ENCODE results near the gene CACNG1. TPM values are rescaled to one million over a fixed set of nuclear protein-coding genes. Genes with fewer than 3 reads are reported as not detected.

CACNG1 gene
- total RNA-seq, 4 donors from 2014 or later, result not detected

GRCh38 chr17:67047382-67047781 lies 3.0 kb downstream of the CACNG1 start:
- Histone ChIP-seq H3K36me3 (no peaks in the 10 kb centered on the region), H3K4me3 (no peak overlapping the region), H3K9me3 (peaks cover 0 to 13% of the 10 kb centered on the region in 2 donors), H3K27ac (no peak overlapping the region), H3K4me1 (no peaks in the 10 kb centered on the region), H3K27me3 (no peaks in the 10 kb centered on the region)
- no peak for DNase-seq
- intact Hi-C loops (cut with DNase I; ENCODE audit: low total_unique reads), result no loop called here
- TF ChIP-seq CTCF (IDR thresholded peaks at IDR 0.05), result no peak
- no peak for TF ChIP-seq POLR2A (IDR thresholded peaks at IDR 0.05)

- TF ChIP-seq POLR2A (IDR thresholded peaks at IDR 0.05), result no peak
- no peak for TF ChIP-seq CTCF (IDR thresholded peaks at IDR 0.05)
- no peak overlapping the region for H3K27ac ChIP-seq
- H3K4me3 ChIP-seq, result no peak overlapping the region
- no peaks in the 10 kb centered on the region for H3K4me1 ChIP-seq
- DNase-seq, result no peak
- H3K36me3 ChIP-seq, result no peaks in the 10 kb centered on the region
- H3K27me3 ChIP-seq, result no peaks in the 10 kb centered on the region
- intact Hi-C loops (cut with DNase I; ENCODE audit: low total_unique reads), result no loop called here
- H3K9me3 ChIP-seq, result peaks cover 0 to 13% of the 10 kb centered on the region in 2 donors
Measured at GRCh38 chr17:67049025-67049739, 4.8 kb downstream of the CACNG1 start.

- TF ChIP-seq POLR2A (IDR thresholded peaks at IDR 0.05) (no peak), CTCF (IDR thresholded peaks at IDR 0.05) (no peak)
- H3K36me3 ChIP-seq, result no peaks in the 10 kb centered on the region
- H3K4me1 ChIP-seq, result no peaks in the 10 kb centered on the region
- DNase-seq, result no peak
- H3K4me3 ChIP-seq, result no peak overlapping the region
- H3K27ac ChIP-seq, result no peak overlapping the region
- peaks cover 0 to 13% of the 10 kb centered on the region in 2 donors for H3K9me3 ChIP-seq
- intact Hi-C loops (cut with DNase I; ENCODE audit: low total_unique reads), result no loop called here
- no peaks in the 10 kb centered on the region for H3K27me3 ChIP-seq
Measured at GRCh38 chr17:67050066-67050465, 5.7 kb downstream of the CACNG1 start.

GRCh38 chr17:67050471-67051154 lies 6.3 kb downstream of the CACNG1 start:
- Histone ChIP-seq H3K4me3 (no peak overlapping the region), H3K27ac (no peak overlapping the region), H3K9me3 (peaks cover 0 to 13% of the 10 kb centered on the region in 2 donors), H3K36me3 (no peaks in the 10 kb centered on the region), H3K27me3 (no peaks in the 10 kb centered on the region), H3K4me1 (no peaks in the 10 kb centered on the region)
- TF ChIP-seq POLR2A (IDR thresholded peaks at IDR 0.05), result no peak
- no peak for TF ChIP-seq CTCF (IDR thresholded peaks at IDR 0.05)
- DNase-seq, result no peak
- intact Hi-C loops (cut with DNase I; ENCODE audit: low total_unique reads), result no loop called here

- Histone ChIP-seq H3K36me3 (no peaks in the 10 kb centered on the region), H3K27ac (no peak overlapping the region), H3K27me3 (no peaks in the 10 kb centered on the region), H3K4me1 (no peaks in the 10 kb centered on the region), H3K9me3 (peaks cover 0 to 13% of the 10 kb centered on the region in 2 donors), H3K4me3 (no peak overlapping the region)
- no peak for TF ChIP-seq POLR2A (IDR thresholded peaks at IDR 0.05)
- no peak for TF ChIP-seq CTCF (IDR thresholded peaks at IDR 0.05)
- DNase-seq, result no peak
- intact Hi-C loops (cut with DNase I; ENCODE audit: low total_unique reads), result no loop called here
Measured at GRCh38 chr17:67051155-67051538, 6.8 kb downstream of the CACNG1 start.
